Esophagus muscularis mucosa (tissue), 4 donors: ENCODE data around the gene ZNF793.

Source experiments
- EP300 ChIP-seq: sonication (generic); formaldehyde crosslinking; IDR thresholded peaks from one replicate; pipeline ENCODE4 v1.6.1; 2017; ENCODE audit warnings: antibody characterized with exemption
- POLR2A ChIP-seq: fragments of 450-650 bp; IDR thresholded peaks from one replicate; pipeline ENCODE4 v1.6.1; 2017; ENCODE audit warnings: antibody characterized with exemption, moderate library complexity, mild to moderate bottlenecking, low read depth
- TF ChIP-seq, protein P1 (sequence below), 3 experiments: fragments of 200-600 bp in 2 of 3; fragments of 450-650 bp in 1 of 3; sonication (generic) in 2 of 3; IDR thresholded peaks; one replicate each; pipeline ENCODE4 v1.5.1; 2017 to 2019; ENCODE audit warnings: antibody characterized with exemption in 3 of 3, mild to moderate bottlenecking in 2 of 3, moderate library complexity in 1 of 3

- TF ChIP-seq, protein P1, sequence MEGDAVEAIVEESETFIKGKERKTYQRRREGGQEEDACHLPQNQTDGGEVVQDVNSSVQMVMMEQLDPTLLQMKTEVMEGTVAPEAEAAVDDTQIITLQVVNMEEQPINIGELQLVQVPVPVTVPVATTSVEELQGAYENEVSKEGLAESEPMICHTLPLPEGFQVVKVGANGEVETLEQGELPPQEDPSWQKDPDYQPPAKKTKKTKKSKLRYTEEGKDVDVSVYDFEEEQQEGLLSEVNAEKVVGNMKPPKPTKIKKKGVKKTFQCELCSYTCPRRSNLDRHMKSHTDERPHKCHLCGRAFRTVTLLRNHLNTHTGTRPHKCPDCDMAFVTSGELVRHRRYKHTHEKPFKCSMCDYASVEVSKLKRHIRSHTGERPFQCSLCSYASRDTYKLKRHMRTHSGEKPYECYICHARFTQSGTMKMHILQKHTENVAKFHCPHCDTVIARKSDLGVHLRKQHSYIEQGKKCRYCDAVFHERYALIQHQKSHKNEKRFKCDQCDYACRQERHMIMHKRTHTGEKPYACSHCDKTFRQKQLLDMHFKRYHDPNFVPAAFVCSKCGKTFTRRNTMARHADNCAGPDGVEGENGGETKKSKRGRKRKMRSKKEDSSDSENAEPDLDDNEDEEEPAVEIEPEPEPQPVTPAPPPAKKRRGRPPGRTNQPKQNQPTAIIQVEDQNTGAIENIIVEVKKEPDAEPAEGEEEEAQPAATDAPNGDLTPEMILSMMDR (IDR thresholded peaks at IDR 0.05) = no peak
- TF ChIP-seq EP300 (no peak), POLR2A (no peak)
These were observed 4.4 kb downstream of the ZNF793 start for GRCh38 chr19:37511186-37511585.
